OCI-LY1 (cell line): ENCODE measurements around the gene CRMP1.

Experiments used
- H2AFZ ChIP-seq: fragments of 200-600 bp; sonication (generic), shearing (Covaris generic); 2 replicates; pipeline ENCODE4 v1.6.0; 2014; ENCODE audit warnings: antibody characterized with exemption, mild to moderate bottlenecking, low read length
- H3F3A ChIP-seq: fragments of 200-600 bp; sonication (generic), shearing (Covaris generic); 2 replicates; pipeline ENCODE4 v1.6.0; 2014; ENCODE audit warnings: mild to moderate bottlenecking, antibody characterized with exemption, low read length, moderate library complexity; ENCODE audit not compliant: insufficient read depth
- H3K27ac ChIP-seq: fragments of 200-600 bp; sonication (generic); 2 replicates; pipeline ENCODE4 v1.5.1; 2014; ENCODE audit warnings: low read length, mixed run types, mild to moderate bottlenecking, low read depth; ENCODE audit not compliant: poor library complexity, severe bottlenecking
- H3K27me3 ChIP-seq: fragments of 200-600 bp; sonication (generic); 2 replicates; pipeline ENCODE4 v1.6.0; 2014; ENCODE audit warnings: antibody characterized with exemption, mild to moderate bottlenecking, low read length, moderate library complexity; ENCODE audit not compliant: insufficient read depth
- H3K36me3 ChIP-seq: fragments of 200-600 bp; sonication (generic); 2 replicates; pipeline ENCODE4 v1.6.1; 2014; ENCODE audit warnings: mild to moderate bottlenecking, antibody characterized with exemption, low read length, moderate library complexity, mixed read lengths; ENCODE audit not compliant: insufficient read depth
- H3K4me1 ChIP-seq: fragments of 200-600 bp; sonication (generic); 2 replicates; pipeline ENCODE4 v1.5.1; 2014; ENCODE audit warnings: mild to moderate bottlenecking, low read length, moderate library complexity; ENCODE audit not compliant: insufficient read depth, severe bottlenecking
- H3K4me2 ChIP-seq: fragments of 200-600 bp; sonication (generic), shearing (Covaris generic); 2 replicates; pipeline ENCODE4 v1.6.1; 2014; ENCODE audit warnings: low read length
- H3K4me3 ChIP-seq: fragments of 200-600 bp; sonication (generic); 2 replicates; pipeline ENCODE4 v1.5.1; 2014; ENCODE audit warnings: low read length, low read depth, mild to moderate bottlenecking, mixed read lengths; ENCODE audit not compliant: poor library complexity, severe bottlenecking
- H3K79me2 ChIP-seq: fragments of 200-600 bp; shearing (Covaris generic); 2 replicates; pipeline ENCODE4 v1.6.1; 2016; ENCODE audit warnings: mixed run types, low read length, mixed read lengths; ENCODE audit not compliant: insufficient read depth
- H3K9ac ChIP-seq: fragments of 200-600 bp; sonication (generic), shearing (Covaris generic); 2 replicates; pipeline ENCODE4 v1.6.1; 2014; ENCODE audit warnings: mild to moderate bottlenecking, low read length, mixed read lengths
- H3K9me2 ChIP-seq: fragments of 200-600 bp; sonication (generic), shearing (Covaris generic); 2 replicates; pipeline ENCODE4 v1.6.1; 2014; ENCODE audit warnings: low read depth, mild to moderate bottlenecking, low read length, mixed read lengths
- H3K9me3 ChIP-seq: fragments of 200-600 bp; shearing (Covaris generic); 2 replicates; pipeline ENCODE4 v1.6.1; 2014; ENCODE audit warnings: low read length, mixed read lengths
- H4K20me1 ChIP-seq: fragments of 200-600 bp; sonication (generic), shearing (Covaris generic); 2 replicates; pipeline ENCODE4 v1.6.0; 2016; ENCODE audit warnings: mild to moderate bottlenecking, low read length; ENCODE audit not compliant: insufficient read depth
- EZH2 ChIP-seq: fragments of 200-600 bp; sonication (generic), shearing (Covaris generic); IDR thresholded peaks from 2 replicates; pipeline ENCODE4 v1.8.0; 2017; ENCODE audit warnings: borderline replicate concordance, mixed run types, mild to moderate bottlenecking, antibody characterized with exemption, low read length, moderate library complexity, mixed read lengths
- TF ChIP-seq, protein P1 (sequence below): fragments of 200-600 bp; sonication (generic), shearing (Covaris generic); IDR thresholded peaks from 2 replicates; pipeline ENCODE4 v1.5.1; 2017; ENCODE audit warnings: mild to moderate bottlenecking, antibody characterized with exemption, low read length, moderate library complexity, mixed read lengths

CRMP1 gene

DNA sequence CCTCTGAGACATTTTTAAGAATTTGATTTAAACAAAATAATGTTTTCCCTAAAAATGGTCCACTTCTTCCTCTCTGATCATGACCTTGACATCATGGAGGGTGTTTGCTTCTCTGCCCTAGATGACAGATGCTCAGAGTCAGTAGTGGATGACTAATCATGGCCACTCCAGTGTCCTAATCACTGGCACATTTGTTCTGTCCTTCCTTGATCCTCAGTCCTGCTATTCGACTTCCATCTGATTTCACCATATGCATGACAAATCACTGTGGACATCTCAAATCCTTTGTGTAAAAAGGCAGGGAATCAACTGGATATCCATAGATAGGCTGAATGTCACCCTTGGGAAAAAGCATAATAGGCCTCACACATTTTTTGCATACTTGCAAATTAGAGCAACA lies 9.0 kb downstream of the CRMP1 start:
- TF ChIP-seq, protein P1, sequence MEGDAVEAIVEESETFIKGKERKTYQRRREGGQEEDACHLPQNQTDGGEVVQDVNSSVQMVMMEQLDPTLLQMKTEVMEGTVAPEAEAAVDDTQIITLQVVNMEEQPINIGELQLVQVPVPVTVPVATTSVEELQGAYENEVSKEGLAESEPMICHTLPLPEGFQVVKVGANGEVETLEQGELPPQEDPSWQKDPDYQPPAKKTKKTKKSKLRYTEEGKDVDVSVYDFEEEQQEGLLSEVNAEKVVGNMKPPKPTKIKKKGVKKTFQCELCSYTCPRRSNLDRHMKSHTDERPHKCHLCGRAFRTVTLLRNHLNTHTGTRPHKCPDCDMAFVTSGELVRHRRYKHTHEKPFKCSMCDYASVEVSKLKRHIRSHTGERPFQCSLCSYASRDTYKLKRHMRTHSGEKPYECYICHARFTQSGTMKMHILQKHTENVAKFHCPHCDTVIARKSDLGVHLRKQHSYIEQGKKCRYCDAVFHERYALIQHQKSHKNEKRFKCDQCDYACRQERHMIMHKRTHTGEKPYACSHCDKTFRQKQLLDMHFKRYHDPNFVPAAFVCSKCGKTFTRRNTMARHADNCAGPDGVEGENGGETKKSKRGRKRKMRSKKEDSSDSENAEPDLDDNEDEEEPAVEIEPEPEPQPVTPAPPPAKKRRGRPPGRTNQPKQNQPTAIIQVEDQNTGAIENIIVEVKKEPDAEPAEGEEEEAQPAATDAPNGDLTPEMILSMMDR = no peak
- no peak for TF ChIP-seq EZH2
- H3K27ac ChIP-seq = no peak overlapping the region
- H3K36me3 ChIP-seq = no peaks in the 10 kb centered on the region
- H3K4me1 ChIP-seq = no peaks in the 10 kb centered on the region
- no peaks in the 10 kb centered on the region for H3K9me2 ChIP-seq
- H2AFZ ChIP-seq = no peak overlapping the region
- no peaks in the 10 kb centered on the region for H3K9me3 ChIP-seq
- H3K4me3 ChIP-seq = no peak overlapping the region
- H3K27me3 ChIP-seq = no peaks in the 10 kb centered on the region
- H3K4me2 ChIP-seq = no peak overlapping the region
- H3K79me2 ChIP-seq = no peaks in the 10 kb centered on the region
- no peak overlapping the region for H3K9ac ChIP-seq
- H4K20me1 ChIP-seq = no peaks in the 10 kb centered on the region
- no peaks in the 10 kb centered on the region for H3F3A ChIP-seq

DNA sequence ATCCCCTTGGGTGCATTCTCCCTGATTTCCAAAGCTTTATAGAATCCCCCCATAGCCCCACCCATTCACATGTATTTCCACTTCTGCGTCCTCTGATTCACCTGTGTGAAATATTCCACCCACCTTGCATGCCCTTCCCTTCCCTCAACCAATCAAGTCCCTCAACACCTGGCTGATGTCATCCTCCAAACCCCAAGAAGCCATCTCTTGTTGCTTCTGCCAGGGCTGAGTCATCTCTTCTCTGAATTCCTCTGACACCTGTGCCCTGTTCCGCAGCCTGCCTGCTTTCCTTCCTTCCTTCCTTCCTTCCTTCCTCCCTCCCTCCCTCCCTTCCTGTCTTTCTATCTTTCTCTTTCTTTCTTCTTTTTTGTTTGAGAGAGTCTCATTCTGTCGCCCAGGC lies 9.9 kb downstream of the CRMP1 start:
- H3K9me2 ChIP-seq = no peaks in the 10 kb centered on the region
- TF ChIP-seq, protein P1 = no peak
- TF ChIP-seq EZH2 = no peak
- H3K9ac ChIP-seq = no peak overlapping the region
- no peaks in the 10 kb centered on the region for H3K36me3 ChIP-seq
- no peak overlapping the region for H3K4me2 ChIP-seq
- no peaks in the 10 kb centered on the region for H3K9me3 ChIP-seq
- H2AFZ ChIP-seq = no peak overlapping the region
- no peak overlapping the region for H3K27ac ChIP-seq
- H3K4me3 ChIP-seq = no peak overlapping the region
- H3K79me2 ChIP-seq = no peaks in the 10 kb centered on the region
- H3F3A ChIP-seq = no peaks in the 10 kb centered on the region
- H3K4me1 ChIP-seq = no peaks in the 10 kb centered on the region
- no peaks in the 10 kb centered on the region for H4K20me1 ChIP-seq
- no peaks in the 10 kb centered on the region for H3K27me3 ChIP-seq

DNA sequence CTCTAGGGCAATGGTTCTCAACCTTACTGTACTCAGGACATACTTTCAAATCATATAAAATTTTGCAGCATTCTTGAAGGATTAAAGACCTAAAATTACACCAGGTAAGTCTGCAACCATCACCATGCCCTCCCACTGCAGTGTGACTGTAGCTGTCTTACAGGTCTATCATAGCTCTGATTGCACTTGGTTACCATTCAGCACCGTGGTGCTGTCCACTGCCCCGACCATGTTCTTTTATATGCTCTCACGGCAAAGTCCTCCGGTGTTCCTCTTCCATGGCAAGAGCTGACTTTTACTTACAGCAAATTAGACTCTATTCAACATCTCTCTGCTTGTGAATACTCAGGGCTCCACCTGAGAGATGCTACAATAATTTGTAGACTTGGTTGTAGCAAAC lies 11.5 kb downstream of the CRMP1 start:
- TF ChIP-seq, protein P1 = no peak
- TF ChIP-seq EZH2 = no peak
- no peak overlapping the region for H2AFZ ChIP-seq
- no peaks in the 10 kb centered on the region for H4K20me1 ChIP-seq

More for the DNA sequence above, 11.5 kb downstream of the CRMP1 start:
- H3K27me3 ChIP-seq = no peaks in the 10 kb centered on the region
- no peak overlapping the region for H3K4me3 ChIP-seq
- no peaks in the 10 kb centered on the region for H3F3A ChIP-seq
- no peaks in the 10 kb centered on the region for H3K79me2 ChIP-seq
- H3K27ac ChIP-seq = no peak overlapping the region
- no peaks in the 10 kb centered on the region for H3K9me2 ChIP-seq
- H3K36me3 ChIP-seq = no peaks in the 10 kb centered on the region
- no peaks in the 10 kb centered on the region for H3K9me3 ChIP-seq
- H3K9ac ChIP-seq = no peak overlapping the region
- H3K4me2 ChIP-seq = no peak overlapping the region
- H3K4me1 ChIP-seq = no peaks in the 10 kb centered on the region
